Measurements from ENCODE around the gene ATP1A3.

DNA sequence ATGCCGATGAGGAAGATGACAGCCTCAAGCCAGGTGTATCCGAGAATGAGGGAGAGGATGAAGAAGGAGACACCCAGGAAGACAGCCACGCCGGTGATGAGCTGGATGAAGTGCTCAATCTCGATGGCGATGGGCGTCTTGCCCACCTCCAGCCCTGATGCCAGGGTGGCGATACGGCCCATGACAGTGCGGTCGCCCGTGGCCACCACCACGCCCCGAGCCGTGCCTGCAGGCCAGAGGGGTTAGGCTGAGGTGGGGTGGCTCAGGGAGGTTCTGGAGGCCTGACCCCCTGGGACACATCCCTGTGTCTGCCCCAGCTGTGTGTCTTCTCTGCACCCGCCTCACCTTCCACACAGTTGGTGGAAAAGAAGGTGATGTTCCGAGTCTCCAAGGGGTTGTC is 9.1 kb downstream of the ATP1A3 start:
- no peak for TF ChIP-seq POLR2A (IDR thresholded peaks at IDR 0.05)
- TF ChIP-seq, protein P1, sequence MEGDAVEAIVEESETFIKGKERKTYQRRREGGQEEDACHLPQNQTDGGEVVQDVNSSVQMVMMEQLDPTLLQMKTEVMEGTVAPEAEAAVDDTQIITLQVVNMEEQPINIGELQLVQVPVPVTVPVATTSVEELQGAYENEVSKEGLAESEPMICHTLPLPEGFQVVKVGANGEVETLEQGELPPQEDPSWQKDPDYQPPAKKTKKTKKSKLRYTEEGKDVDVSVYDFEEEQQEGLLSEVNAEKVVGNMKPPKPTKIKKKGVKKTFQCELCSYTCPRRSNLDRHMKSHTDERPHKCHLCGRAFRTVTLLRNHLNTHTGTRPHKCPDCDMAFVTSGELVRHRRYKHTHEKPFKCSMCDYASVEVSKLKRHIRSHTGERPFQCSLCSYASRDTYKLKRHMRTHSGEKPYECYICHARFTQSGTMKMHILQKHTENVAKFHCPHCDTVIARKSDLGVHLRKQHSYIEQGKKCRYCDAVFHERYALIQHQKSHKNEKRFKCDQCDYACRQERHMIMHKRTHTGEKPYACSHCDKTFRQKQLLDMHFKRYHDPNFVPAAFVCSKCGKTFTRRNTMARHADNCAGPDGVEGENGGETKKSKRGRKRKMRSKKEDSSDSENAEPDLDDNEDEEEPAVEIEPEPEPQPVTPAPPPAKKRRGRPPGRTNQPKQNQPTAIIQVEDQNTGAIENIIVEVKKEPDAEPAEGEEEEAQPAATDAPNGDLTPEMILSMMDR (IDR thresholded peaks at IDR 0.05) = no peak
